H9 (cell line): ENCODE measurements around the gene GATAD2B. TPM values are rescaled to one million over a fixed set of nuclear protein-coding genes. Genes with fewer than 3 reads are reported as not detected.

Experiments
- DNase-seq: peaks from one replicate; pipeline ENCODE4 v3.0.0-alpha.2; 2017
- H2AFZ ChIP-seq: one replicate; pipeline ENCODE4 v1.6.1; 2013; ENCODE audit warnings: mild to moderate bottlenecking, low read length, control low read depth, moderate library complexity
- H2AK5ac ChIP-seq: 2 replicates; pipeline ENCODE4 v1.6.1; 2013; ENCODE audit warnings: low read length, control low read depth, mixed read lengths; ENCODE audit not compliant: insufficient read length
- H2BK120ac ChIP-seq: one replicate; pipeline ENCODE4 v1.6.1; 2013; ENCODE audit warnings: low read depth, mild to moderate bottlenecking, low read length, control low read depth, inconsistent platforms; ENCODE audit not compliant: poor library complexity, severe bottlenecking
- H2BK12ac ChIP-seq: 2 replicates; pipeline ENCODE4 v1.6.1; 2013; ENCODE audit warnings: low read length, control low read depth, mixed read lengths, low read depth; ENCODE audit not compliant: insufficient read length
- H2BK15ac ChIP-seq: 2 replicates; pipeline ENCODE4 v1.6.1; 2013; ENCODE audit warnings: low read depth, low read length, control low read depth
- H2BK20ac ChIP-seq: one replicate; pipeline ENCODE4 v1.6.1; 2013; ENCODE audit warnings: low read depth, mild to moderate bottlenecking, low read length, control low read depth, inconsistent platforms; ENCODE audit not compliant: poor library complexity, severe bottlenecking
- H2BK5ac ChIP-seq: 2 replicates; pipeline ENCODE4 v1.6.1; 2013; ENCODE audit warnings: low read length, control low read depth, mixed read lengths; ENCODE audit not compliant: insufficient read length
- H3K14ac ChIP-seq: 2 replicates; pipeline ENCODE4 v1.6.1; 2013; ENCODE audit warnings: low read length, control low read depth; ENCODE audit not compliant: insufficient read depth
- H3K18ac ChIP-seq: 2 replicates; pipeline ENCODE4 v1.6.1; 2013; ENCODE audit warnings: low read depth, mild to moderate bottlenecking, mixed read lengths, low read length, control low read depth; ENCODE audit not compliant: insufficient read length
- H3K23ac ChIP-seq: 2 replicates; pipeline ENCODE4 v1.6.1; 2013; ENCODE audit warnings: low read length, control low read depth, mixed read lengths, low read depth; ENCODE audit not compliant: insufficient read length
- H3K23me2 ChIP-seq: 2 replicates; pipeline ENCODE4 v1.6.1; 2013; ENCODE audit warnings: low read depth, mild to moderate bottlenecking, mixed read lengths, low read length, control low read depth; ENCODE audit not compliant: insufficient read length, poor library complexity, severe bottlenecking
- H3K27ac ChIP-seq: 2 replicates; pipeline ENCODE4 v1.5.1; 2013; ENCODE audit warnings: low read length, control low read depth, mixed read lengths, low read depth; ENCODE audit not compliant: insufficient read length
- H3K27me3 ChIP-seq: 2 replicates; pipeline ENCODE4 v1.6.1; 2013; ENCODE audit warnings: low read length, control low read depth, inconsistent platforms; ENCODE audit not compliant: insufficient read depth
- H3K4ac ChIP-seq: 2 replicates; pipeline ENCODE4 v1.6.1; 2013; ENCODE audit warnings: low read depth, mild to moderate bottlenecking, control low read depth, inconsistent platforms, low read length, moderate library complexity
- H3K4me1 ChIP-seq: 2 replicates; pipeline ENCODE4 v1.6.1; 2013; ENCODE audit warnings: low read length, control low read depth, inconsistent platforms; ENCODE audit not compliant: insufficient read depth
- H3K4me2 ChIP-seq: 2 replicates; pipeline ENCODE4 v1.6.1; 2013; ENCODE audit warnings: low read length, control low read depth, mixed read lengths; ENCODE audit not compliant: insufficient read length, insufficient read depth
- H3K56ac ChIP-seq: 2 replicates; pipeline ENCODE4 v1.6.1; 2013; ENCODE audit warnings: low read depth, mild to moderate bottlenecking, mixed read lengths, low read length, control low read depth; ENCODE audit not compliant: insufficient read length
- H3K79me1 ChIP-seq: 2 replicates; pipeline ENCODE4 v1.6.1; 2013; ENCODE audit warnings: low read depth, mild to moderate bottlenecking, moderate library complexity, low read length, control low read depth, inconsistent platforms; ENCODE audit not compliant: insufficient read depth, poor library complexity, severe bottlenecking
- H3K79me2 ChIP-seq: 2 replicates; pipeline ENCODE4 v1.6.1; 2013; ENCODE audit warnings: low read length, control low read depth, inconsistent platforms; ENCODE audit not compliant: insufficient read depth
- H3K9ac ChIP-seq: 2 replicates; pipeline ENCODE4 v1.6.1; 2013; ENCODE audit warnings: low read length, control low read depth, mixed read lengths; ENCODE audit not compliant: insufficient read length; ENCODE audit errors: extremely low read depth
- H3K9me3 ChIP-seq: one replicate; pipeline ENCODE4 v1.6.1; 2013; ENCODE audit warnings: low read depth, low read length, inconsistent platforms; ENCODE audit not compliant: control insufficient read depth
- H3T11ph ChIP-seq: one replicate; pipeline ENCODE4 v1.6.1; 2013; ENCODE audit warnings: mild to moderate bottlenecking, low read length, control low read depth, inconsistent platforms
- H4K20me1 ChIP-seq: one replicate; pipeline ENCODE4 v1.6.1; 2013; ENCODE audit not compliant: control insufficient read depth, insufficient read length, insufficient read depth
- H4K5ac ChIP-seq: 2 replicates; pipeline ENCODE4 v1.6.1; 2013; ENCODE audit warnings: low read depth, mild to moderate bottlenecking, mixed read lengths, low read length, control low read depth; ENCODE audit not compliant: insufficient read length
- H4K8ac ChIP-seq: replicated peaks from 2 replicates; pipeline ENCODE4 v1.6.1; 2013; ENCODE audit warnings: low read length, control low read depth, mixed read lengths, low read depth; ENCODE audit not compliant: insufficient read length
- H4K91ac ChIP-seq: 2 replicates; pipeline ENCODE4 v1.6.1; 2013; ENCODE audit warnings: low read depth, mild to moderate bottlenecking, moderate library complexity, mixed read lengths, low read length, control low read depth; ENCODE audit not compliant: insufficient read length
- H3K27ac Mint-ChIP-seq, 3 experiments: 2 replicates in 2 of 3; 3 replicates in 1 of 3; pipeline ENCODE4 v1.8.0; 2020 to 2021; ENCODE audit warnings: mixed read lengths in 3 of 3, mild to moderate bottlenecking in 1 of 3, moderate library complexity in 1 of 3
- H3K27me3 Mint-ChIP-seq: 2 replicates; pipeline ENCODE4 v1.8.0; 2021; ENCODE audit warnings: low read depth, mild to moderate bottlenecking, moderate library complexity, mixed read lengths
- H3K36me3 Mint-ChIP-seq, 3 experiments: 2 replicates in 2 of 3; 3 replicates in 1 of 3; pipeline ENCODE4 v1.8.0; 2020 to 2021; ENCODE audit warnings: low read depth in 3 of 3, mixed read lengths in 3 of 3; ENCODE audit not compliant: insufficient read depth in 1 of 3
- H3K4me1 Mint-ChIP-seq, 2 experiments: 2 replicates each; pipeline ENCODE4 v1.8.0; 2020; ENCODE audit warnings: mixed read lengths in 2 of 2
- H3K4me3 Mint-ChIP-seq, 2 experiments: 2 replicates in 1 of 2; 3 replicates in 1 of 2; pipeline ENCODE4 v1.8.0; 2020 to 2021; ENCODE audit warnings: mild to moderate bottlenecking in 2 of 2, mixed read lengths in 2 of 2, moderate library complexity in 1 of 2
- H3K9me3 Mint-ChIP-seq, 2 experiments: 2 replicates in 1 of 2; 3 replicates in 1 of 2; pipeline ENCODE4 v1.8.0; 2020; ENCODE audit warnings: mild to moderate bottlenecking in 2 of 2, mixed read lengths in 2 of 2, moderate library complexity in 1 of 2
- WGBS: extraction: QIAGEN DNeasy Blood & Tissue Kit; methylation state at CpG from one replicate; pipeline ENCODE4 v1.1.7; 2013; ENCODE audit warnings: missing lambda C conversion rate, low lambda C conversion rate, mixed read lengths; ENCODE audit not compliant: insufficient read length; ENCODE audit errors: extremely low coverage; 5-methylcytosine and 5-hydroxymethylcytosine counted together
- total RNA-seq: library from RNA; stranded (reverse); gene quantifications from 2 replicates; pipeline ENCODE4 v1.2.1, GENCODE V29; 2021
- TF ChIP-seq, protein P1 (sequence below): fragments of 200-600 bp; sonication (generic); conservative IDR thresholded peaks from 3 replicates; pipeline ENCODE4 v1.8.0; 2021; ENCODE audit warnings: antibody characterized with exemption, mild to moderate bottlenecking

GATAD2B gene
- total RNA-seq, 1 experiment from 2014 or later, result 44.1 TPM

DNA sequence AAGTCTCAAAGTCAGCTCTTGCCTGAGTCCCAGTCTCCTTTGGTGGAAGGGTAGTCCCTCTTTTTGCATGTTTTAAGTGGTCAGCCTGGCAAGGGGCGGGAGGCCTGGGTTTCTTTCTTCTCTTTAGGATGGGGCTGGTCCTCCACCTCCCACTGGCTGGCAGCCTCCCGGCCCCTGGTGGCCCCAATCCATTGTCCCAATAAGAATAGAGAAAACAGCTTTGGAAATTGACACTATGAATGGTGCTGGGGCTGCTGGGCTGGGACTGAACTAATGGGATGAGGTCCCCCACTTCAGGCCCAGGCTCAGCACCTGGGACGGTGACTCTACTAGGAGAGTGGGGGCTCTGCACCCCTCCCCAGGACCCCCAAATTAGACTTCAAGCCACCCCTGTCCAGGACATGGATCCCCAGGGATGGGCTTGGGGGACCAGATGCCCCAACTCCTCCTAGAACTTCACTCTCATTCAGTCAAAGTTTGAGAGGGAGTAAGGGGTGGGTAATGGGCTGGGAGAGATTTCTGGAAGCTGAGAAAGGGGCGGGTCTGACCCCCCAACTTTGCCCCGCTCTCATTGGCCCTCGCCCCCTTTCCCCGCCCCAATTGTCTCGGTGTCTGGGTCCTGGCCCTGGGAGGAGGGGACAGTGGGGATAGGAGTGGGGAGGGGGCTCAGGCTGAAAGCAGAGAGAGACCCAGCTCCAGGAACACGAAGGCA, 129.4 kb downstream of the GATAD2B start:
- Histone ChIP-seq H2BK12ac (no peak overlapping the region), H3K4me2 (no peak overlapping the region)
- DNase-seq, result no peak

More for the DNA sequence above, 129.4 kb downstream of the GATAD2B start:
- Histone ChIP-seq H3K9me3 (no peaks in the 10 kb centered on the region), H3K9ac (no peak overlapping the region), H2AFZ (no peak overlapping the region), H4K20me1 (no peaks in the 10 kb centered on the region), H2BK15ac (no peak overlapping the region), H3K4me1 (no peaks in the 10 kb centered on the region), H3K4ac (no peak overlapping the region), H3K23ac (no peak overlapping the region), H3T11ph (no peak overlapping the region), H2BK5ac (no peak overlapping the region), H2BK20ac (no peak overlapping the region), H3K18ac (no peak overlapping the region), H3K56ac (no peak overlapping the region), H3K23me2 (no peaks in the 10 kb centered on the region), H2AK5ac (no peak overlapping the region), H3K27ac (no peak overlapping the region), H4K91ac (no peak overlapping the region), H4K8ac (no peak overlapping the region), H3K14ac (peak overlapping the region; percentile 58; the same call in 1 of the 2 replicates), H3K27me3 (no peaks in the 10 kb centered on the region), H3K79me1 (no peaks in the 10 kb centered on the region), H4K5ac (no peak overlapping the region), H3K79me2 (no peaks in the 10 kb centered on the region), H2BK120ac (no peak overlapping the region)
- TF ChIP-seq, protein P1, sequence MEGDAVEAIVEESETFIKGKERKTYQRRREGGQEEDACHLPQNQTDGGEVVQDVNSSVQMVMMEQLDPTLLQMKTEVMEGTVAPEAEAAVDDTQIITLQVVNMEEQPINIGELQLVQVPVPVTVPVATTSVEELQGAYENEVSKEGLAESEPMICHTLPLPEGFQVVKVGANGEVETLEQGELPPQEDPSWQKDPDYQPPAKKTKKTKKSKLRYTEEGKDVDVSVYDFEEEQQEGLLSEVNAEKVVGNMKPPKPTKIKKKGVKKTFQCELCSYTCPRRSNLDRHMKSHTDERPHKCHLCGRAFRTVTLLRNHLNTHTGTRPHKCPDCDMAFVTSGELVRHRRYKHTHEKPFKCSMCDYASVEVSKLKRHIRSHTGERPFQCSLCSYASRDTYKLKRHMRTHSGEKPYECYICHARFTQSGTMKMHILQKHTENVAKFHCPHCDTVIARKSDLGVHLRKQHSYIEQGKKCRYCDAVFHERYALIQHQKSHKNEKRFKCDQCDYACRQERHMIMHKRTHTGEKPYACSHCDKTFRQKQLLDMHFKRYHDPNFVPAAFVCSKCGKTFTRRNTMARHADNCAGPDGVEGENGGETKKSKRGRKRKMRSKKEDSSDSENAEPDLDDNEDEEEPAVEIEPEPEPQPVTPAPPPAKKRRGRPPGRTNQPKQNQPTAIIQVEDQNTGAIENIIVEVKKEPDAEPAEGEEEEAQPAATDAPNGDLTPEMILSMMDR, result no peak
- Mint-ChIP-seq H3K4me3 (no peak overlapping the region), H3K9me3 (no peaks in the 10 kb centered on the region), H3K36me3 (no peaks in the 10 kb centered on the region), H3K4me1 (peaks cover 40 to 56% of the 10 kb centered on the region in 2 experiments), H3K27me3 (no peaks in the 10 kb centered on the region; the same call in none of the 2 replicates), H3K27ac (peak overlapping the region in 1 of 3 experiments; percentile 59; a peak in 1 of 7 replicates)
- no CpG with 5 or more reads among the region's 9 CpGs for WGBS
